22Rv1 (cell line): ENCODE measurements around the gene MT1M.

Experiments
- CTCF ChIP-seq: fragments of 450-650 bp; IDR thresholded peaks from 2 replicates; pipeline ENCODE4 v1.5.1; 2017; ENCODE audit warnings: mild to moderate bottlenecking
- ZFX ChIP-seq: fragments of 450-650 bp; IDR thresholded peaks from 2 replicates; pipeline ENCODE4 v1.6.1; 2017; ENCODE audit warnings: antibody characterized with exemption, borderline replicate concordance

GRCh38 chr16:56636616-56637413 is 4.4 kb downstream of the MT1M start:
- TF ChIP-seq CTCF (no peak), ZFX (no peak)
